AG10803 (cell line): ENCODE results near the gene FHOD1.

ENCODE experiments used
- DNase-seq: peaks from one replicate; pipeline ENCODE4 v3.0.0; 2010; ENCODE audit warnings: low read depth
- H3K4me3 ChIP-seq: 2 replicates; pipeline ENCODE4 v1.5.1; 2011; ENCODE audit warnings: mild to moderate bottlenecking, low read length, control low read depth
- TF ChIP-seq, protein P1 (sequence below): conservative IDR thresholded peaks from 2 replicates; pipeline ENCODE4 v1.5.1; 2011; ENCODE audit warnings: mild to moderate bottlenecking, low read length, control low read depth, inconsistent platforms

FHOD1 gene

DNA sequence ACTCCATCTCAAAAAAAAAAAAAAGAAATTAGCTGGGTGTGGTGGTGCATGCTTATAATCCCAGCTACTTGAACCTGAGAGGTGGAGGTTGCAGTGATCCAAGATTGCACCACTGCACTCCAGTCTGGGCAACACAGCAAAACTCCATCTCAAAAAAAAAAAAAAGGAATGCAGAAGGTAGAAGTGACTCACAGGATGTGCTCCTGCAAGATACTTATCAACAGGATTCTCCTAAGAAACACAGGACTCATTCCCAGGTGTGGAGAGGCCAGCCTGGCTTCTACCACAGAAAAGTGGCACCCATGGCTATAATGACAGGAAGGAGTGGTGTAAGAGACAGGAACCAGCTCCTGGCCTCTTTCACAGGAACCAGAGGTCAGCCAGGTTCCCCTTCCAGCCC is 34.5 kb downstream of the FHOD1 start:
- TF ChIP-seq, protein P1, sequence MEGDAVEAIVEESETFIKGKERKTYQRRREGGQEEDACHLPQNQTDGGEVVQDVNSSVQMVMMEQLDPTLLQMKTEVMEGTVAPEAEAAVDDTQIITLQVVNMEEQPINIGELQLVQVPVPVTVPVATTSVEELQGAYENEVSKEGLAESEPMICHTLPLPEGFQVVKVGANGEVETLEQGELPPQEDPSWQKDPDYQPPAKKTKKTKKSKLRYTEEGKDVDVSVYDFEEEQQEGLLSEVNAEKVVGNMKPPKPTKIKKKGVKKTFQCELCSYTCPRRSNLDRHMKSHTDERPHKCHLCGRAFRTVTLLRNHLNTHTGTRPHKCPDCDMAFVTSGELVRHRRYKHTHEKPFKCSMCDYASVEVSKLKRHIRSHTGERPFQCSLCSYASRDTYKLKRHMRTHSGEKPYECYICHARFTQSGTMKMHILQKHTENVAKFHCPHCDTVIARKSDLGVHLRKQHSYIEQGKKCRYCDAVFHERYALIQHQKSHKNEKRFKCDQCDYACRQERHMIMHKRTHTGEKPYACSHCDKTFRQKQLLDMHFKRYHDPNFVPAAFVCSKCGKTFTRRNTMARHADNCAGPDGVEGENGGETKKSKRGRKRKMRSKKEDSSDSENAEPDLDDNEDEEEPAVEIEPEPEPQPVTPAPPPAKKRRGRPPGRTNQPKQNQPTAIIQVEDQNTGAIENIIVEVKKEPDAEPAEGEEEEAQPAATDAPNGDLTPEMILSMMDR, result no peak
- H3K4me3 ChIP-seq, result no peak overlapping the region
- no peak for DNase-seq

- TF ChIP-seq, protein P1, result no peak
- DNase-seq, result no peak
- no peak overlapping the region for H3K4me3 ChIP-seq
These were observed 35.6 kb downstream of the FHOD1 start for GRCh38 chr16:67211674-67212073.

GRCh38 chr16:67210069-67210937 is 37.0 kb downstream of the FHOD1 start:
- TF ChIP-seq, protein P1, result no peak
- no peak overlapping the region for H3K4me3 ChIP-seq
- no peak for DNase-seq

- no peak for DNase-seq
- no peak overlapping the region for H3K4me3 ChIP-seq
- TF ChIP-seq, protein P1, result no peak
These were observed 37.7 kb downstream of the FHOD1 start for GRCh38 chr16:67209565-67209964.

DNA sequence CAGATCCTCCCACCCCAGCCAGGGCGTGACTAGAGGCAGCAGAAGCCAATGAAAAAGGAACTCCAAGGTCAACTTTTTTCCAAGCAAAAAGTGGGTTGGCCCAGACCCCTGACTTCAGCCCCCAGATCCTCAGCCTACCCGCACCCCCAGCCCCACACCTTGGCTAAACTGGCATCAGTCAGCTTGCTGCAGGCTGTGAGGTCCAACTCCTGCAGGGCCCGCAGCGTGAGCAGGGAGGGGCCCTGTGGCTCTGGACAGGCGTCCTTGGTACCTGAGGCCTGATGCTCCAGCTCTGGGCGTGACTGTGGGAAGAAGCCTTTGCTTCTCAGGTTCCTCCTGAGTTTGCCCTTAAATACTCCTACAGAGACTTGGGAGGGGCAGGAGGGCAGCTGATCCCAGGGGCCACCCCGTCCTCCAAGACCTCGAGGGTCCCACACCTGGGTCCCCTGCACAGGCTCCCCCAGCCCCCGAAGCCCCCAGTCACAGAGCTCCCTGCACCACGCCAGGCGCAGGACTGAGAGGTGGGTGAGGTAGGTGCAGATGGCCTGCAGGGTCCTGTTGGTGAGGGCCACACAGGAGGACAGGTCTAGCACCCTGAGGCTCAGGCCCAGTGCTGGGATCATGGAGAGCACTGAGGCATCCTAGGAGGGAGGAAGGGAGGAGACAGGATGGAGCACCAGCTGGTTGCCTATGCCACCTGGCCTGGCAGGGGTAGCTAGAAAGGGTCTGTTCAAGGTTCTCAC is 39.0 kb downstream of the FHOD1 start:
- TF ChIP-seq, protein P1, result no peak
- no peak overlapping the region for H3K4me3 ChIP-seq
- no peak for DNase-seq

DNA sequence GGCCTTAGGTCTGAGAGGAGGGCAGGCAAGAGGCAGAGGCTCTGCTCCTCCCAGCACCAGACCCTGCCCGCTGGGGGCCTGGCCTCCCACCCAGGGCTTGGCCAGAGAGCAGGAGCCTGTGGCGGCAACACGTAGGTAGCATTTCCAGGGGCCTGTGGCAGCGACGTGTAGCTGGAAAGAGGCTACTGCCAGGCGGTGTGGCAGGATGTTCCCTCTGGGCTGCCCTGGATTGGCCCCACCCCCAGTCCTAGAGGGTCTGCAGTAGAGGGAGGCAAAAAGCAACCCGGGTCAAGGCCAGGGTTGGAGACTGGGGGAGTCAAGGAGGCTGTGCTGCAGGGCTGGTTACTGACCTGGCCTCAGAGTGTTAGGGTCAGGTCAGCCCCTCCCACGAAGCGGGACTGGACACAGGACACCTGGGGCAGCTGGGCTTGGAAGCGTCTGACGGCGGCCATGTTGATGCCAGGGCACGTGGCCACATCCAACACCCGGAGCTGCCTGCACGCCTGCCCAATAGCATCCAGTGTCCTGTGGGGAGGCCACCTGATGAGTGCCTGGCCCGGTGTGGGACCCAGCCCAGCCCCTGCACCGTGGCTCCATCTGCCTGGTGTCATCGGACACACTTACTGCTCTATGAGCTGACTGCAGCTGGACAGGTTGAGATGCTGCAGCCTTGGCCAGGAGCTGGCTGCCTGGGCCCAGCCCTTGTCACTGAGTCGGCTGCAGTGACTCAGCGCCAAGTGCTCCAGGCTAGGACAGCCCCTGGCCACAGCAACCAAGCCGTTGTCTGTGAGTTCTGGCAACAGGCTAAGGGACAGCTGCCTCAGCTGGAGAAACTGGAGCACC is 39.8 kb downstream of the FHOD1 start:
- no peak overlapping the region for H3K4me3 ChIP-seq
- DNase-seq, result peak; percentile 35
- TF ChIP-seq, protein P1, result no peak
